Vagina (tissue), 2 donors: ENCODE data around the gene SEPHS1. TPM values are rescaled to one million over a fixed set of nuclear protein-coding genes. Genes with fewer than 3 reads are reported as not detected.

ENCODE experiments used
- DNase-seq, 2 donors: peaks; one replicate each; pipeline ENCODE4 v3.0.0-alpha.2; 2017; ENCODE audit errors: extremely low spot score in 2 of 2
- H3K27ac ChIP-seq: fragments of 200-600 bp; sonication (generic); one replicate; pipeline ENCODE4 v1.5.1; 2019
- H3K27me3 ChIP-seq: fragments of 200-600 bp; sonication (generic); one replicate; pipeline ENCODE4 v1.5.1; 2019
- H3K36me3 ChIP-seq, 2 donors: fragments of 200-600 bp; sonication (generic); one replicate each; pipeline ENCODE4 v1.5.1; 2017 to 2019
- H3K4me1 ChIP-seq: fragments of 200-600 bp; sonication (generic); one replicate; pipeline ENCODE4 v1.5.1; 2019
- H3K4me3 ChIP-seq, 2 donors: fragments of 200-600 bp; sonication (generic); 1 replicate in 1 of 2; 2 replicates in 1 of 2; pipeline ENCODE4 v1.5.1; 2016 to 2019
- H3K9me3 ChIP-seq: fragments of 200-600 bp; sonication (generic); one replicate; pipeline ENCODE4 v1.5.1; 2019
- CTCF ChIP-seq, 3 experiments: fragments of 450-650 bp in 2 of 3; fragments of 200-600 bp in 1 of 3; sonication (generic) in 1 of 3; IDR thresholded peaks; one replicate each; pipeline ENCODE4 v1.5.1; 2017 to 2019; ENCODE audit warnings: antibody characterized with exemption in 3 of 3, mild to moderate bottlenecking in 2 of 3, moderate library complexity in 2 of 3
- POLR2A ChIP-seq, 2 donors: fragments of 450-650 bp; IDR thresholded peaks; one replicate each; pipeline ENCODE4 v1.6.1; 2017; ENCODE audit warnings: antibody characterized with exemption in 2 of 2, mild to moderate bottlenecking in 2 of 2, moderate library complexity in 2 of 2
- POLR2AphosphoS5 ChIP-seq, 2 donors: sonication (generic); formaldehyde crosslinking; IDR thresholded peaks; one replicate each; pipeline ENCODE4 v1.9.0; 2017; ENCODE audit warnings: antibody characterized with exemption in 2 of 2, mild to moderate bottlenecking in 2 of 2, low read depth in 1 of 2; ENCODE audit not compliant: insufficient read depth in 1 of 2
- intact Hi-C: fragments of 100-400 bp; cut with DNase I; formaldehyde crosslinking; loops from one replicate; pipeline ENCODE4 v1.15.1; 2023
- total RNA-seq: library from RNA; depleted of rRNA; stranded (reverse); fragments of >200 nt; gene quantifications from one replicate; pipeline ENCODE4 v1.2.3, GENCODE V29; 2016

The SEPHS1 gene
- total RNA-seq, 1 donor from 2014 or later, result 26.8 TPM

- Histone ChIP-seq H3K9me3 (no peaks in the 10 kb centered on the region), H3K36me3 (no peaks in the 10 kb centered on the region), H3K4me1 (peaks cover 22% of the 10 kb centered on the region), H3K4me3 (no peak overlapping the region), H3K27ac (no peak overlapping the region), H3K27me3 (no peaks in the 10 kb centered on the region)
- intact Hi-C loops, result no loop called here
- TF ChIP-seq POLR2AphosphoS5 (IDR thresholded peaks at IDR 0.05; ENCODE audit: insufficient read depth in 1 of 2, low read depth in 1 of 2) (no peak), CTCF (IDR thresholded peaks at IDR 0.05) (no peak), POLR2A (IDR thresholded peaks at IDR 0.05) (no peak)
- no peak for DNase-seq
These were observed 79.3 kb downstream of the SEPHS1 start for GRCh38 chr10:13268841-13269240.

GRCh38 chr10:13268310-13268709 is 79.8 kb downstream of the SEPHS1 start:
- Histone ChIP-seq H3K4me3 (no peak overlapping the region), H3K9me3 (no peaks in the 10 kb centered on the region), H3K4me1 (peaks cover 22% of the 10 kb centered on the region), H3K27me3 (no peaks in the 10 kb centered on the region), H3K36me3 (no peaks in the 10 kb centered on the region), H3K27ac (no peak overlapping the region)
- DNase-seq, result no peak
- intact Hi-C loops, result no loop called here
- TF ChIP-seq POLR2AphosphoS5 (IDR thresholded peaks at IDR 0.05; ENCODE audit: insufficient read depth in 1 of 2, low read depth in 1 of 2) (no peak), POLR2A (IDR thresholded peaks at IDR 0.05) (no peak), CTCF (IDR thresholded peaks at IDR 0.05) (no peak)

Other genes starting within 250 kb of the SEPHS1 start
- gene OPTN, start 248.1 kb downstream of the SEPHS1 start, total RNA-seq, result 44.7 TPM
- gene MCM10, start 186.7 kb downstream of the SEPHS1 start, total RNA-seq, result 0.98 TPM
- not detected for gene UCMA, start 113.9 kb downstream of the SEPHS1 start, total RNA-seq
- gene PHYH, start 48.2 kb downstream of the SEPHS1 start, total RNA-seq, result 15.2 TPM
- gene BEND7, start 180.7 kb upstream of the SEPHS1 start, total RNA-seq, result 16.2 TPM
- gene PRPF18, start 238.7 kb upstream of the SEPHS1 start, total RNA-seq, result 25.8 TPM